GM12865 (cell line): ENCODE results near the gene GABPB2.
"Not testable (repeated sequence)": the region's sequence is repeated elsewhere in the genome, so short reads cannot be mapped to it uniquely, and the experiment has no call there.

Experiments
- DNase-seq: peaks from one replicate; pipeline ENCODE4 v3.0.0; 2010; ENCODE audit warnings: low read depth
- H3K4me3 ChIP-seq: 2 replicates; pipeline ENCODE4 v1.5.1; 2011; ENCODE audit warnings: mild to moderate bottlenecking, low read depth, low read length, control low read depth
- CTCF ChIP-seq: IDR thresholded peaks from 2 replicates; pipeline ENCODE4 v1.5.1; 2011; ENCODE audit warnings: low read length, control low read depth, low read depth, inconsistent platforms; ENCODE audit not compliant: insufficient read depth; ENCODE audit errors: missing control alignments

The GABPB2 gene

GRCh38 chr1:151067185-151067584 lies 3.4 kb upstream of the GABPB2 start:
- no peak for DNase-seq
- H3K4me3 ChIP-seq, result no peak overlapping the region
- no peak for TF ChIP-seq CTCF

GRCh38 chr1:151069103-151069486 lies 1.5 kb upstream of the GABPB2 start:
- H3K4me3 ChIP-seq, result no peak overlapping the region
- no peak for DNase-seq
- TF ChIP-seq CTCF, result no peak

DNA sequence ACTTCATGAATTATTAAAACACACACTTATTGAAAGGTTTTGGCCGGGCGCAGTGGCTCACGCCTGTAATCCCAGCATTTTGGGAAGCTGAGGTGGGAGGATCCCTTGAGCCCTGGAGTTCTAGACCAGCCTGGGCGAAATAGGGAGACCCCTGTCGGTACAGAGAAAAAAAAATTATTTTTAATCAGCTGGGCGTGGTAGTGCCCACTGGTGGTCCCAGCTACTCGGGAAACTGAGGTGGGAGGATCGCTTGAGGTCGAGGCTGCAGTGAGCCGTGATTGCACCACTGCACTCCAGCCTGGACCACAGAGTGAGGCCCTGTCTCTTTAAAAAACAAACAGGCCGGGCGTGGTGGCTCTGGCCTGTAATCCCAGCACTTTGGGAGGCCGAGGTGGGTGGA lies 1.7 kb downstream of the GABPB2 start:
- DNase-seq, result no peak
- no peak for TF ChIP-seq CTCF
- no peak overlapping the region for H3K4me3 ChIP-seq

GRCh38 chr1:151085953-151086559 lies 15.5 kb downstream of the GABPB2 start:
- no peak for TF ChIP-seq CTCF
- no peak overlapping the region for H3K4me3 ChIP-seq
- no peak for DNase-seq

DNA sequence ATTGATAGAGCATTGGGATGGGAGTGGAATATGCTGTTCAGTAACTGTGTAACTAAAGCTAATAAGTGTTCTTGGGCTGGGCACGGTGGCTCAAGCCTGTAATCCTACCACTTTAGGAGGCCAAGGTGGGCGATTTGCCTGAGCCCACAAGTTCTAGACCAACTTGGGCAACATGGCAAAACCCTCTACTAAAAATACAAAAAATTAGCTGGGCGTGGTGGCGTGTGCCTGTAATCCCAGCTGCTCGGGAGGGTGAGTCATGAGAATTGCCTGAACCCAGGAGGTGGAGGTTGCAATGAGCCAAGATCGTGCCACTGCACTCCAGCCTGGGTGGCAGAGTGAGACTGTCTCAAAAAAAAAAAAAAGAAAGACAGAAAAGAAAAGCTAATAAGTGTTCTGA lies 26.9 kb downstream of the GABPB2 start:
- not testable (repeated sequence) for H3K4me3 ChIP-seq, DNase-seq

DNA sequence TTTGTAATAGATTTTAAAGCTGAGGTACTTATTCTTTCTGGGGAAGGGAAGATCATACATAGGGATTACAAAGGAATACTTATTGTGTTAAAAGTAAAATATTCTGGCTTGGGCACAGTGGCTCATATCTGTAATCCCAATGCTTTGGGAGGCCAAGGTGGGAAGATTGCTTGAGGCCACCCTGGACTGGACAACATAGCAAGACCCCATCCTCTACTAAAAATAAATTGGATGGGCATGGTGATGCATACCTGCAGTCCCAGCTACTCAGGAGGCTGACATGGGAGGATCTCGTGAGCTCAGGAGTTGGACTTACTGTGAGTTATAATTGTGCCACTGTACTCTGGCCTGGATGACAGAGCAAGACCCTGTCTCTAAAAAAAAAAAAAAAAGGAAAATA lies 27.6 kb downstream of the GABPB2 start:
- H3K4me3 ChIP-seq, result no peak overlapping the region
- DNase-seq, result no peak
- no peak for TF ChIP-seq CTCF

DNA sequence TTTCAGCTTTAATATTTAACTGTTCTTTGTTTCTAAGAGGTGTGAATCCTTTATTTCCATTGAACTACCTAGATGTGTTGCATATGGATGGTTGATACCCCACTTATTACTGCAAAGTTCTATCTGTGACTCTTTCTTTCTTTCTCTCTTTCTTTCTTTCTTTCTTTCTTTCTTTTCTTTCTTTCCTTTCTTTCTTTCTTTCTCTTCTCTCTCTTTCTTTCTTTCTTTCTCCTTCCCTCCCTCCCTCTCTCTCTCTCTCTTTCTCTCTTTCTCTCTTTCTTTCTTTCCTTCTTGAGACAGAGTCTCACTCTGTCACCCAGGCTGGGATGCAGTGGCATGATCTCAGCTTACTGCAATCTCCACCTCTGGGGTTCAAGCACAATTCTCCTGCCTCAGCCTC lies 34.1 kb downstream of the GABPB2 start:
- TF ChIP-seq CTCF, result no peak
- DNase-seq, result no peak
- H3K4me3 ChIP-seq, result no peak overlapping the region
